Peyer's patch (tissue), 4 donors: ENCODE results near the gene DGKQ.

Source experiments
- POLR2A ChIP-seq, 2 donors: fragments of 450-650 bp; IDR thresholded peaks; one replicate each; pipeline ENCODE4 v1.5.1; 2017; ENCODE audit warnings: antibody characterized with exemption in 2 of 2, mild to moderate bottlenecking in 2 of 2, moderate library complexity in 2 of 2
- TF ChIP-seq, protein P1 (sequence below), 6 experiments: fragments of 450-650 bp in 4 of 6; fragments of 200-600 bp in 2 of 6; sonication (generic) in 1 of 6; IDR thresholded peaks; one replicate each; pipeline ENCODE4 v1.5.1; 2017 to 2019; ENCODE audit warnings: antibody characterized with exemption in 6 of 6, mild to moderate bottlenecking in 3 of 6, moderate library complexity in 1 of 6

DNA sequence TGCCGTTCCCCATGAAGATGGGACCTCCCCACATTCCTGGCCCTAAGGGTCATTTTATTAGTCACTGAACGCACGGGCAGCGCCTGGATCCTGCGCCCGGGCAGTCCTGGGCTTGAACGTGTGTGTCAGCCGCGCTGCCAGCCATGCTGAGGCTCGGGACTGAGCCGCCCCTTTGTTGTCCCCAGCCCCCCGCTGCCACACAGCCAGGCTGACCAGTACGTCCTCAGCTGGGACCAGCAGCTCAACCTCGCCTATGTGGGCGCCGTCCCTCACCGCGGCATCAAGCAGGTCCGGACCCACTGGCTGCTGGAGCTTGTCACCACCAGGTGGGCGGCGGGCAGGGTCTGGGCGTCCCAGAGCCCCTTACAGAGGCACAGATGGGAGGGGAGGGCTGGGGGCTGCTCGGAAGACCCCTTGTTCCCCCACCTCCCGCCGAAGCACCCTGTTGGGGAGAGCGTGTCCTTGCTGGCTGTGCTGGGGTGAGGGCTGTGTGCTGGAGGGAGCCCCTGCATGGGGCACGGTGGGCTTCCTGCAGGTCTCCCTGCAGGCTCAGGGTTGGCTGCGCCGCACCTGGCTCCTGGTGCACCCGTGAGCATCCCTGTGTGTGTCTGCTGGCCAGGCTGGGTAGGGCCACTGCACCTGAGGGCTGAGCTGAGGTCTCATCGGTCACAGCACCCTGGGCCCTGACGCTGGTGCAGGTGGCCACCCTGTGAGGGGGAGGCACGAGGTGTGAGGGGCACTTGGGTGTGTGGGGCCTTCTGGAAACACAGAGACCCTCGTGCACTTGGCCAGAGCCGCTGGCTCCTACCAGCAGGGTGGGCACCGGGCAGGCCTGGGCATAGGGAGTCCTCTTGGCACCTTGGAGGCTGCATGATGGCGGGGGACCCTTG is 14.5 kb upstream of the DGKQ start:
- TF ChIP-seq, protein P1, sequence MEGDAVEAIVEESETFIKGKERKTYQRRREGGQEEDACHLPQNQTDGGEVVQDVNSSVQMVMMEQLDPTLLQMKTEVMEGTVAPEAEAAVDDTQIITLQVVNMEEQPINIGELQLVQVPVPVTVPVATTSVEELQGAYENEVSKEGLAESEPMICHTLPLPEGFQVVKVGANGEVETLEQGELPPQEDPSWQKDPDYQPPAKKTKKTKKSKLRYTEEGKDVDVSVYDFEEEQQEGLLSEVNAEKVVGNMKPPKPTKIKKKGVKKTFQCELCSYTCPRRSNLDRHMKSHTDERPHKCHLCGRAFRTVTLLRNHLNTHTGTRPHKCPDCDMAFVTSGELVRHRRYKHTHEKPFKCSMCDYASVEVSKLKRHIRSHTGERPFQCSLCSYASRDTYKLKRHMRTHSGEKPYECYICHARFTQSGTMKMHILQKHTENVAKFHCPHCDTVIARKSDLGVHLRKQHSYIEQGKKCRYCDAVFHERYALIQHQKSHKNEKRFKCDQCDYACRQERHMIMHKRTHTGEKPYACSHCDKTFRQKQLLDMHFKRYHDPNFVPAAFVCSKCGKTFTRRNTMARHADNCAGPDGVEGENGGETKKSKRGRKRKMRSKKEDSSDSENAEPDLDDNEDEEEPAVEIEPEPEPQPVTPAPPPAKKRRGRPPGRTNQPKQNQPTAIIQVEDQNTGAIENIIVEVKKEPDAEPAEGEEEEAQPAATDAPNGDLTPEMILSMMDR (IDR thresholded peaks at IDR 0.05): no peak
- no peak for TF ChIP-seq POLR2A (IDR thresholded peaks at IDR 0.05)
